C1 segment of cervical spinal cord (tissue), 14 donors: ENCODE measurements around the gene FKBP7.
A peak's percentile ranks its signal among the peaks of the same experiment; 100 is the strongest.
"Not testable (repeated sequence)": the region's sequence is repeated elsewhere in the genome, so short reads cannot be mapped to it uniquely, and the experiment has no call there.

Experiments used
- DNase-seq, 14 donors: peaks; one replicate each; lab custom pipeline; 2025; lab: John Stamatoyannopoulos, UW

Gene FKBP7

DNA sequence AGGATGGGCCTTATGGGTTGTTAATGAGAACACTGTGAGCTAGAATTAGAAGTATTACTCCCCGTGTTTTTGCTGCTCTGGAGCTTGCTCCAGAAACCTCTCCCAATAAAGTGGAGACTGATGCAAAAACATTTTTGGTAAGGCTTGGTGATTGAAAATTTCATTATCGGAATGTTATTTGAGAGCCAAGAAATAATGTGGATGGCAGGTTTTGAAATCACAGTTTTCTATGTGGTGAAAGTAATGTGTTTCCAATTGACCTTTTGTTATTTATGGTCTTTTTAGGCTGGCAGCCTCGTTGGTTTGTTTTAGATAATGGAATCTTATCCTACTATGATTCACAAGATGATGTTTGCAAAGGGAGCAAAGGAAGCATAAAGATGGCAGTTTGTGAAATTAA is 7.0 kb upstream of the FKBP7 start:
- no peak for DNase-seq

DNA sequence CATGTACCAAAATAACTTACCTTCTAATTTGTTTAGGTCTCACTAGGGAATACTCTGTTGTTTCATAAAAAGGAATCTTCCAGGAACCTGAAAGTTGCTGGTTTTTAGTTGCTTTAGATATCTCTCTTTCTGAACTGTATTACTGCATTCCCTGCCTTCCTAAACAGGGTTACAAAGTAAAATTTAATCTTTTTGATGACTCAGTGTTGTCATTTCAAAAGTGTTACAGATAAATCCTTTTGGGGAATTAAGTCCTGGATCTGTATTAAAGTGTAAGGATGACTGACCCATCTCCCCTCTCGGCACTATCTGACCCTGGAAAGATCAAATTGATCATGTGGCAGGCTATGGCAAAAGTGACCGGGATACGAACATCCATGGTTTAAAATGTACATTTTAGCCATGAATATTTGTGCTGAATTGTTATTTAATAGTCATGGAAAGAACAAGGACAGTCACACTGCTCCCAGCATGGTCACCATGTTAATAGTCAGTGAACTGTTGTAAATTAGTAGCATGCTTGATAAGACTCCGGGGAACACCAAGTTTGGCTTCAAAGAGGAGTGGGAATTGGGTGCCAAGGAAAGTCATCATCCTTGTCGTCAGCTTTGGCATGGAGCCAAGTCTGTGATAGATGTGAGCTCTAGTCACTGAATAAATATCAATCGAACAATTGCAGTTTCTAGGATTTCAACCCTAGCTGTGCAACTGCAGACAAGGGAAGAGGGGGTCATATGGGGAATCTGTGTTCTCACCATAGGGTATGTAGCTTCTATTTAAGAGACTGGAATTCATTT is 6.0 kb upstream of the FKBP7 start:
- DNase-seq: peak in 4 of 14 donors; percentile 9 to 37 (median 12)

DNA sequence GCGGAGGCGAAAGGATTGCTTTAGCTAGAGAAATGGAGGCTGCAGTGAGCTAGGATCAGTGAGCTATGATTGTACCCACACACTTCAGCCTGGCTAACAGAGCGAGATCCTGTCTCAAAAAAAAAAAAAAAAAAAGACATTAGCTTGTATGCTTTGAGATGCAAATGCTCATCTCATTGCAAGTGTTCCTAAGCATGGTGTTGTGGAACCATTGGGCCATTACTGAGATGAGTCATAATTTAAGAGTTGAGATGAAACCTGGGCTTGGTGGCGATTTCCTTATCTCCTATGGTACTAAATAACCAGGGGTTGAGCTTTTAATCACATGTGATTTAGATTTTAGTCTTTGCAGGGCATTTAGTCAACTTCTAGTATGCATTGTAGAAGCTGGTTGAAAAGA is 4.0 kb upstream of the FKBP7 start:
- no peak for DNase-seq

DNA sequence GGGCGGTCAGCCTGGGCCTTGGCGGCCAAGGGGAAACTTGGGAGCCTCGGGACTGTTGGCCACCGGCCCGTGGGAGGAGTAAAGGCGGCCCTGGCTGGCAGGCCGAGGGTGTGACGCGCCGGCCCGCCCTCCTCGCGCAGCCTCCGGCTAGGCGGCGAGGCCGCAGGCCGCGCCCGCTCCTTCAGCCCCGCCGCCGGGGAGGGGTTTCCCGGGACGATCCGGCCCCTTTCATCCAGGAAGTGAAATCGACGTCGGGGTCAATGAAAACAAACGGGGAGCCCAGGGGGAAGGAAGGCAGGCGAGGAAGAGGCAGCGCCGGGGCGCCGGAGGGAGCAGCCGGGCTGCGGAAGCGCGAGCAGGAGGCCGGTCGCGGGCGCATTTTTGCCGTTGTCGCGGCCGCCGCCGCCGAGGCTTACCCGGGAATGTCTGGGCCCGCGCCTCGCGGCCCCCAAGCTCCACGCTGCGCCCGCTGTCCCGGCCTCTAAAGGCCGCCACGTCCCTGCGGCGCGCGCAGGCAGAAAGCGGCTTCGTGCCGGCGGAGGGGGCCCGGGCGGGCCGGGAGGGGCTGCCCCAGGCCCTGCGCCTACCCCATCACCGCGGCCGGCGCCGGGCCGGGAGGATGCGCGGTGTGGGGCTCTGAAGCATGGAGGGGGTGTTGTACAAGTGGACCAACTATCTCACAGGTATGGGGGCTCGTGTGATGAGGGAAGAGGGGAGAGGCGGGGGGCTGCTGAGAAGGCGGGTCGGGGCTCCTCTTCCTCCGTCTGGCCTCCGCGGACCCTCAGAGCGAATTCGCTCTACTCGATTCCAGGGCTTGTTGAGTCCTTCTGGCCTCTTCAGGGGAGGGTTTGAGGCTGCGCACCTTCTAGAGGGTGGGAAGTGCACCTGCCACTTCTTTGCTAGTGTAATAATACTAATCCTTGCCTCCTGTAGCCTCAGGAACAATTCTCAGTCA is 2.1 kb upstream of the FKBP7 start, which contains the start of gene PLEKHA3:
Gene PLEKHA3 (plus strand): TSS at position 231 of the 955 bp plus-strand sequence. CDS start 413 bp downstream, at position 644.
- DNase-seq: peak; percentile 62 to 94 (median 90)

DNA sequence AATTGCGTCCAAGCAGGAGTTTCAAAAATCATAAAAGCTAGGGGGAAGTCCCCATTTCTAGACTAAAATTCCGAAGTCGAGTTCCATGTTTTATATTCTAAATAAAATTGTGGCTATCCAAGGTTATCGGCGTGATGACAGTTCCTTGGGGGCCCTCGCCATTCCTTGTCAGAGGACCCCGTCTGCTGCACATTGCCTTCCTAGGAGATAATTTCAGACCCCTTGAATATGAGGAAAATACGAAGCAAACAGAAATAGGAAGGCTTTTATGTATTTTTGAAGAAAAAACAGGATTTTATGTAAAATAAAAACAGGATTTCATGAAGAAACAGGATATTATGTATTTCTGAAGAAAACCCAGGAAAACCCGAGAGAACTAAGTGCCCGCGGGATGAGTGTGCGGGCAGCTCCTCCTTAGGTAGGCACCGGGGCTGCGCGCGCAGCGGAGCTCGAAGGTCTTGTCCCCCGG is 1.4 kb upstream of the FKBP7 start:
- no peak for DNase-seq

DNA sequence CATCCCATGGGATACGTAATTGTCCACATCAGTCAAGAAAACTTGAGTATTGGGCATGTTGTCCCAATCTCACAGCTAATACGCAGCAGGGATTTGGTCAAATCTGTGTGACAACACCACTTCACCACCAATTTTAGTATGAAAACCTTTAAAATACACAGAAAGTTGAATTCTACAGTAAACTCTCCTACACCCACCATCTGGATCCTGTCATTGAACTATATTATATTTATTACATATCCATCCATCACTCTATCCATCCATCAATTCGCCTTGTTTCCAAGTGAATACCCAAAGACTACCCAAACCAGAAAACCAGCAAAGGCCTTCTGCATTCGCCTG is 846 bp upstream of the FKBP7 start:
- peak in 2 of 14 donors; percentile 31 to 38 for DNase-seq

DNA sequence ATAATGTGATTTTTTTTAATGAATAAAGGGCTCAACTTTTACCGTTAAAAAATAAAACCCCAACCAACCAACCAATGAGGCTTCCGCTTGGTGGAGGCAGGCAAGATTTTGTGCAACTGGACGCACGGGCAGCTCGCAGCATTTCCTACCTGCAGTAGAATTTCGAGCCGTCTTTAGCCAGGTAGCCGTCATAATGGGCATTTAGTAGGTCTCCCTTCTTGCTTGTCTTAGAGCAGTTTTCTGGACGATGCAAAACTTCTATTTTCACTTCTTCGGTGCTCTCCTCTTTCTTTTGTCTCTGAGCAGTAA is 316 bp downstream of the FKBP7 start:
- no peak for DNase-seq

DNA sequence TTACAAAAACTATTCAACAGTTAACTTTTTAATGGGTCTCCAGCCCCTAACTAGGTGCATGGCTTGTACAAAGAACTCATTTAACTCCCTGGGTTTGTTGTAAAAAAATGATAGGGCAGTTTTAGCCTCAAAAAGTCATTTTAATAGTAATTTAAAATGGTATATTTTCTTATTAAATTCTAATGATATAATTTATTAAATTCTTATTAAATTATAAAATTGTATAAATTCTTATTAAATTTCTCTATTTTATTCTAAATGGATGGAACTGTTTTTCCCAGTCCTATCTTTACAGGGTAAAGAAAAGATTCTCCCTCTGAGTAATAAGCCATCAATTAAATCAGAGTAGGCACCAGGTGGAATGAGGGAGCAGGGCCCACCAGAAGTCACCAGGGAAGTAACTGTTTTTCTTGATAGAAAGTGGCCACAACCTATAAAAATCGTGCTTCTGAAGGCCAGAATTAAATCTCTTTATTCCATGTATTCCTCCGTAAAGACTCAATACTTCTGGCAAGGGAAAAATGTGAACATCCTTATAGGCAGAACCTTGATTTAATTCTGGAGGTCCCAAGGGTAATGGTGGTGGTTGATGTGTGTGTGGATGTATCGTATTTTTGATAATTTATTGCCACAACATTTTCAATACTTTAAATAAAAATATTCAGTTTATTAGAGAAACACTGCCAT is 814 bp downstream of the FKBP7 start:
- no peak for DNase-seq

DNA sequence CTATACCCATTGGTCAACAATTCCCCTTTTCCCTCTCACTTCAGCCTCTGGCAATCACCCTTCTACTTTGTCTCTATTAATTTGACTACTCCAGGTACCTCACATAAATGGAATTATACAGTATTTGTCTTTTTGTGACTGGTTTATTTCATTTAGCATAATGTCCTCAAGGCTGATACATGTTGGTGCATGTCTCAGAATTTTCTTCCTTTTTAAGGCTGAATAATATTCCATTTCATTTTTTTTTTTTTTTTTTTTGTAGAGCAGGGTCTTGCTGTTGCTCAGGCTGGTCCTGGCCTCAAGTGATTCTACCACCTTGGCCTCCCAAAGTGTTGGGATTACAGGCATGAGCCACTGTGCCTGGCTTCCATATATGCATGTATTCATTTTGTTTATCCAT is 1.9 kb downstream of the FKBP7 start:
- no peak for DNase-seq

DNA sequence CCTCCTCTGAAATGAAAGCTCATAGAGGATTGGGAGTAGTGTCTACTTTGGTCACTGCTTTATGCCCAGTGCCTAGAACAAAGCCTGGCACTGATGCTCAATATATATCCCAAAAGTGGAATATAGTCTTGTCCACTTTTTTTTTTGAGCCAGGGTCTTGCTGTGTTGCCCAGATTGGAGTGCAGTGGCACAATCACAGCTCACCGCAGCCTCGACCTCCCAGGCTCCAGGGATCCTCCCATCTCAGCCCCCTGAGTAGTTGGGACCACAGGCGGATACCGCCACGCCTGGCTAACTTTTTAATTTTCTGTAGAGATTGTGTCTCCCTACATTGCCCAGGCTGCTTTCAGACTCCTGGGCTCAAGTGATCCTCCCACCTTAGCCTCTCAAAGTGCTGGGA is 3.8 kb downstream of the FKBP7 start:
- no peak for DNase-seq

DNA sequence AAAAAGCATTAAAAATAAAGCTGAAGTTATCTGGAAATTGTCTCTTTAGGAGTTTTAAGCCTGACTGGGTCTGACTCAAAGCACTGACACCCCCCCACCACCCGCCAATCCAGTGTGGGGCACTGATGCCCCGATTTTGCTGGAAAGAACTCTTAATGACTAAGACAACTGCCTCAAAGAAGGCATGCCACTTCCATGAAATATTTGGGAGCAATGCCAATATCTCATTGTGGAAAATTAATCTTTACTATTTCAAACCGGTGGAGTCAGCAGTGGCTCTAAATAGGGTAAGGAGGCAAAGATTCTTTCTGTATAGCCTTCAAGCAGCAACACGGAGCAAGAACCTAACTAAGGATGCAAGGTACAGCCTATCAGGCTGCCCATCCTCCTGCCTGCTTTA is 4.5 kb downstream of the FKBP7 start:
- peak in 1 of 14 donors; percentile 7 for DNase-seq

DNA sequence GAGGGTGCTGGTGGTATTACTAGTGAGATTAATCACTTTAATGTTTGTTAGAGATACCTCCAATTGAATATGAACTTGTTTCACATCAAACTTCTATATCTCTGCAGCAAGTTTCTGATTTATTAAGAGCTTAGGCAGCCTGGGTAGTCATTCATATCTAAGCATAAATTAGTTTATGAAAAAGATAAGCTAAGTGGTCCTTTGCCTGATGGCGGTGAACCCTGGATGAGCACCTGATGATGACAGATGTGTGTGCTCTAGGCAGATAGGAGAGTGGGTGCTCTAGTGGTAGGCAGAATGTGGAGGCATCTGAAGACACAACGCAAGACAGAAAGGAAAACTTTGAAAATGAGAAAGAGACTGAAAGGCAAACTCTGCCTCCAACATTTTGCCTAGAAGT is 5.0 kb downstream of the FKBP7 start:
- no peak for DNase-seq

DNA sequence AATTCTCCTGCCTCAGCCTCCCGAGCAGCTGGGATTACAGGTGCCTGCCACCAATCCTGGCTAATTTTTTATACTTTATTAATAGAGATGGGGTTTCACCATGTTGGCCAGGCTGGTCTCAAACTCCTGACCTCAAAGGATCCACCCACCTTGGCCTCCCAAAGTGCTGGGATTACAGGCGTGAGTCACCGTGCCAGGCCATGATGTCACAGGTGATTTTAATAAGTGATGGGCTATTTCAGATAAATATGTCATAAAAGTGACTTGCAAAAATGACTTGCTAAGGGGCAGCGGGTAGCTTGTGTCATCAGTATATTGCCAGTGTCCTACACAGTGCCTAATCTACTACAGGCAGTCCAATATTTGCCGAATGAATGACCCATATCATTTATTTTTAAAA is 7.1 kb downstream of the FKBP7 start:
- DNase-seq: not testable (repeated sequence)

DNA sequence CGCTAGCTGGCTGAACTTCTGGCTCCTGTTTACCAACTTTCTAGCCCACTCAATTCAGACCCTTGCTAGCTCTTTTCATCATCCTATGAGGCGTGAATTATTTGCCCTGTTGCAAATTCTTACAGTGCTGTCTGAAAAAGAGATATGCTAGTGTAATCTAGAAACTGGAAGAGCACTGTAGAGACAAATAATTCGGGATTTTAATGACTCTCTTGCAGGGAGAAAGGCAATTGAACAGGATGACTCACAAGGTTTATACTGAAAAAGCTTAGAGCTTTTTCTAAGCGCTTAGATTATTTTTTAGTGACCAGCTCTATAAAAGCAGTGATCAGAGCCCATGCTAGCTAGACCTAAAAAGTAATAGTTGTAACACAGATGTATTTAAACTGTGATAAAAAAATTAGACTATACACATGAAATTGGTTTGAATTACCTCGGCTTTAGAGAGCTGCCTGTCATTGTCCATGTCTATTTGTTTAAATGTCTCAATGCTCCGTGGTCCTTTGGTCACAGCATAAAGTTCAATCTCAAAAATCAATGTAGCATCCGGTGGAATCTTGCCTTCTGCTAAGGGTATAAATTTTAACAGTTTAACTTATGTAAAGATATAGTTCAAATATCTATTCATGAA is 9.1 kb downstream of the FKBP7 start:
- DNase-seq: no peak

DNA sequence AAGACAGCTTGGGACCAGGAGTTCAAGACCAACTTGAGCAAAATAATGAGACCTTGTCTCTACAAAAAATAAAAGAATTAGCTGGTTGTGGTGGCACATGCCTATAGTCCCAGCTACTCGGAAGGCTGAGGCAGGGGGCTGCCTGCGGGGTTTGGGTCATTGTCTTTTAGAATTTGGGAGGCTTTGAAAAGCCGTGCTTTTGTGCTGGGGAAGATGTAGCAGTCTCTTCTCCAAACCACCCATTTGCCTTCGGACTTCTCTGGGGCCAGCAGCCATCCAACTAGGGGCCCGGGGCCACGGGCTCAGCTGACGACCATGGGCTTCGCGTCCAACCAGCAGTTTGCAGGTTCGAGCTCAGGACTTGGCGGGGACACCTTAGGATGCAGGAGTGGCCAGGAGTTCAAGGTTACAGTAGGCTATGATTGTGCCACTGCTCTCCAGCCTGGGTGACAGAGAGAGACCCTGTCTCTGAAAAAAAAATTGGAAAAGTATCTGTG is 21.0 kb downstream of the FKBP7 start:
- no peak for DNase-seq

DNA sequence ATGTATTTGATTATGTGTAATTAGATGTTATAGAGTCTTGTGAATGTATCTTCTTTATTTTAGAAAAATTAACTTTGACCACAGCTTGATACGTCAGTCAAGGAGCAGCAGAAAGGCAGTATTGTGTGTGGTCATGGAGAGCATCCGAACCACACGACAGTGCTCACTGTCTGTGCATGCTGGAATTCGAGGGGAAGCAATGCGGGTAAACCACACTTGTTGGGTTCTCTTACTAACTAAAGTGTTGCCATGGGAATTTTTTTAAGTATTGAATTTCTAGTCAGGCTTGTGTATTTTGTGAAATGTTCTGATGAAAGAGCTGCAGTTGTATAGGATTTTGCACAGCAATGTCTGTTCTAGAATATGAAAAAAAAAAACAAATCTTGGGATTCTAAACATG is 22.5 kb downstream of the FKBP7 start:
- peak in 2 of 14 donors; percentile 2 to 3 for DNase-seq

DNA sequence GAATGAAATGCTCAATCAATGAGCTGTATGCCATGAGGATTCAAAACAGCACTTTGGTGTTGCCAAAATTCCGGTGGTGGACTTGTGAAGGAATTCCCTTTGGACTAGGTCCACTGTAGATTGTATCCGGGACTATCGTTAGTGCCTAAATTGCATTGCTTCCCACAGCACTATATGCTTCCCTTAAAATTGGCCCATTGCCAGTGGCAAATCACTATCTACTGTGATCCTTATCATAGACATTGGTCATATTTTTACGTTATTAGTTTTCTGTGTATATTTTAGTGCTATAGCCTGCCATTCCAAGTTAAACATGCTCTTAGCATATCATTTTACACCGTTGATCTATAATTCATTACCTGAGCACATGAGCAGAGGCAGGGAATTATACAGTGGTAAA is 25.5 kb downstream of the FKBP7 start:
- no peak for DNase-seq

DNA sequence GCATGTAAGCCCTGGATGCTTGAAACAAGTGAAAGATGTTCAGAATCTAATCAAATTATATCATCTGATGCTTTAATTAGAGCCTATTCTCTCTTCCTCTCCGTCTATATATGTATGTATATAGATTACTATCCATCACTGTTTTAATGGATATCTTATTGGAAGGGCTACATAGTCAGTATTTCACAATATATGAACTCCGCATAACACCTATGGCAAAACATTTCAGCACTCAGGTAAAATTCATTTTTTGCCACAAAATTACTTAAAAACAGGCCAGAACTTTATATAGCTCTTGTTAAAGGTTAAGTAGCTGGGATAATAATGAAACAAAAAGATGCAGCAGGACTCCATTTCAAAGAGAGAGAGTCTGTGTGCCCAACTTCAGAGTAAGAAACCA is 26.1 kb downstream of the FKBP7 start:
- DNase-seq: no peak

DNA sequence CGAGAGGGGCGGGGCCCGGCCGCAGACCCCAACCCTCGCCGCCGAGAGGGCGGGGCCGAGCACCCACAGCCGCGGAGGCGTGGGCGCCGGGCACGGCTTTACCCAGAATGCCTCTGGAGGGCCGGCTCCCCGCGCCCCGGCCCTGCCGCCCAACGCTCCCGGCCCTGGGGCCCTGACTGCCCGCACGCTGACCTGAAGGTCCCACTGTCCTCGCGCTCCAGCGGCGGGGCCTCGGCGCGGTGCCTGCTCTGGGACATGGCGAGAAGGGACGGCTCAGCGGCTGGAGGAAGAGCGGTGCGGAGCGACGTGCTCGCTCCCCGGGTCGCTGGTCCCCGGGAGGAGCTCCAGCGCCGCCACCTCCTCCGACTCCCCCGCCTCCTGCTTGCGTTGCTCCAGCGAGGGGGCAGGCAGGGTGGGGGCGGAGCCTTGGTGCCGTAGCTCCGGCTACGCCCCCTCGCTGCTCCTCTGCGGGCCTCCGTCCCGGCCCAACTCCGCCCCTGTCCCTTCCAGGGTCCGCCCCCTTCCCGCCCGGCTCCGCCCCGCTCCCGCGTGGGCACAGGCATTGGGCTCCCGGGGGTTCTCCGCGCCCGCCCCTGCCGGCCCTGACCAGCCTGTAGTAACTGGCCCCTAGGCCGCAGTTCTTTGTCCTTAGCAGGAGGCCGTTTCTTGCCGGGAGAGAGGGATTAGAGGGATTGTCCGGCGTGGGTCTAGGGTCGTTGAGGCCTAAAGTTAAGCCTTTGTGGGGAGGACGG is 27.4 kb downstream of the FKBP7 start, which contains the start of the genes PJVK and PRKRA:
Gene PJVK (plus strand): TSS at position 605 of the 752 bp plus-strand sequence. CDS start 2,032 bp downstream, outside the sequence.
Gene PRKRA (minus strand): TSS at position 402 of the 752 bp plus-strand sequence. CDS start 145 bp downstream, at position 257.
- DNase-seq: peak; percentile 49 to 99 (median 96)

DNA sequence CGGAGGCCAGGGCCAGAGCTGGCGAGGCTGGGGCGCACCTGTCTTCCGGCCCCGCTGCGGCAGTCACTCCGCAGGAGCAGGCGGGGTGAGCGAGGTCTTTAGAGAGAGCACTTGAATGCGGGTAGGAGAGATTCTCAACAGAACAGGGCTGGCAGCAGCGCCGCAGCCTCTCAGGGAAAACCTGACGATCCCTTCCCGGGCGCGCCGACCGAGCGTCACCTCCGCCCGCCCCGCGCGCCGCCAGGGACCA is 28.0 kb downstream of the FKBP7 start:
- peak in 1 of 14 donors; percentile 59 for DNase-seq
